Measurements from ENCODE around the gene EDNRA. TPM values are rescaled to one million over a fixed set of nuclear protein-coding genes. Genes with fewer than 3 reads are reported as not detected.

Gene EDNRA
- total and polyA plus RNA-seq, 11 donors: 3.8 to 39.0 (median 14.6) TPM

- intact Hi-C loops (cut with DNase I): loop anchor here (1.0 to 10.0 kb wide), 13 partner anchors 428 to 576 kb away; no protein-coding TSS in a partner anchor
- Histone ChIP-seq H3K27me3 (no peaks in the 10 kb centered on the region), H3K4me1 (peaks cover 0 to 12% (median 0%) of the 10 kb centered on the region in 12 donors), H3K4me3 (peak overlapping the region in 2 of 12 donors; percentile 28 to 33), H3K9me3 (peaks cover 0 to 2% (median 0%) of the 10 kb centered on the region in 12 donors), H3K27ac (peak overlapping the region in 1 of 12 donors; percentile 16), H3K36me3 (no peaks in the 10 kb centered on the region)
- ATAC-seq (peak in 2 of 4 donors; percentile 53 to 65), DNase-seq (peak in 4 of 5 donors; percentile 22 to 51 (median 45))
- 44 to 48% (median 46%) methylated on average over 12 of the region's 12 CpGs for WGBS, 4 donors
- TF ChIP-seq POLR2A (IDR thresholded peaks at IDR 0.05): no peak
- TF ChIP-seq CTCF (IDR thresholded peaks at IDR 0.05): peak; percentile 54 to 83 (median 71)
Observed at GRCh38 chr4:147590249-147590920, 109.5 kb downstream of the EDNRA start.

- no peak for ATAC-seq
- Histone ChIP-seq H3K9me3 (no peaks in the 10 kb centered on the region), H3K36me3 (no peaks in the 10 kb centered on the region), H3K4me3 (no peak overlapping the region), H3K27ac (no peak overlapping the region), H3K4me1 (peaks cover 0 to 12% (median 0%) of the 10 kb centered on the region in 12 donors), H3K27me3 (no peaks in the 10 kb centered on the region)
- DNase-seq: no peak
- intact Hi-C loops (cut with DNase I): loop anchor here (2.0 to 10.0 kb wide), 12 partner anchors 429 to 576 kb away; no protein-coding TSS in a partner anchor
- no peak for TF ChIP-seq POLR2A (IDR thresholded peaks at IDR 0.05)
- no peak for TF ChIP-seq CTCF (IDR thresholded peaks at IDR 0.05)
Observed at GRCh38 chr4:147591106-147591505, 110.2 kb downstream of the EDNRA start.

GRCh38 chr4:147594107-147594506 lies 113.2 kb downstream of the EDNRA start:
- ATAC-seq: no peak
- 34 to 50% (median 38%) methylated on average over 5 of the region's 5 CpGs for WGBS, 4 donors
- DNase-seq: no peak
- no peak for TF ChIP-seq POLR2A (IDR thresholded peaks at IDR 0.05)
- TF ChIP-seq CTCF (IDR thresholded peaks at IDR 0.05): peak in 1 of 12 donors; percentile 6
- Histone ChIP-seq H3K9me3 (no peaks in the 10 kb centered on the region), H3K4me1 (peaks cover 0 to 11% (median 0%) of the 10 kb centered on the region in 12 donors), H3K36me3 (no peaks in the 10 kb centered on the region), H3K27me3 (no peaks in the 10 kb centered on the region), H3K27ac (no peak overlapping the region), H3K4me3 (no peak overlapping the region)
- intact Hi-C loops (cut with DNase I): loop anchor here in 6 of 10 donors (5.0 to 10.0 kb wide), 7 partner anchors 432 to 579 kb away; no protein-coding TSS in a partner anchor

Other genes with a start within 250 kb of the EDNRA start
- 10 to 100 TPM; 21.1 to 29.4 (median 26.2) TPM for gene TMEM184C, start 136.3 kb downstream of the EDNRA start, total RNA-seq
- 10 to 100 TPM in 1 of 2 donors, 1 to 10 TPM in 1; 4.2 to 27.9 TPM for gene TMEM184C, start 136.3 kb downstream of the EDNRA start, polyA plus RNA-seq
- 1 to 10 TPM; 3.4 to 9.1 (median 6.0) TPM for gene PRMT9, start 203.1 kb downstream of the EDNRA start, total RNA-seq
- 1 to 10 TPM; 3.0 to 4.9 TPM for gene PRMT9, start 203.1 kb downstream of the EDNRA start, polyA plus RNA-seq

All from heart left ventricle (tissue), 16 donors.